ENCODE results near the gene RAB2B. TPM values are rescaled to one million over a fixed set of nuclear protein-coding genes. Genes with fewer than 3 reads are reported as not detected.

RAB2B gene
- total and polyA plus RNA-seq, 12 donors = 14.0 to 50.6 (median 30.0) TPM

DNA sequence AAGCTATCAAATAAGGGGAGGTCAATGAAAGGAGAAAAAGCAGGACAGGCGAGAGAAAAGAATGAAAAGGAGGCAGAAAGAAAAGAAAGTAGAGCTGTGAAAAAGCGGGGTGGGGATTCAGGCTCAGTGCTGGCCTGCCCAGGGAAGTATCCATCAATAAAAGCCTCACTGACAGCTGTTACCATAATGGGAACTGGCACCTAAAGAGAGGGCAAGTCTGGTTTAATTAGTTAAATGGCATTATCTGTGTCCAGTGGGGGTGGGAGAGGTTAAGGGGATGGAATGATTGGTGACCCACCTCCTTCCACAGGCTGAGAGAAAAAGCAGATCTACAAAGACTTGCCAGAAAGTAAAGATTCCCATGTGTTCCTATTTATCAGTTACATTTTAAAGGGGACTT, 42.0 kb upstream of the RAB2B start:
- no peaks in the 10 kb centered on the region for H3K9me3 ChIP-seq (replicated peaks in 1 of 3)
- no peak for DNase-seq
- no peaks in the 10 kb centered on the region for H3K36me3 ChIP-seq (replicated peaks in 1 of 2)
- no peaks in the 10 kb centered on the region for H3K4me1 ChIP-seq (replicated peaks in 1 of 2)
- TF ChIP-seq, protein P1, sequence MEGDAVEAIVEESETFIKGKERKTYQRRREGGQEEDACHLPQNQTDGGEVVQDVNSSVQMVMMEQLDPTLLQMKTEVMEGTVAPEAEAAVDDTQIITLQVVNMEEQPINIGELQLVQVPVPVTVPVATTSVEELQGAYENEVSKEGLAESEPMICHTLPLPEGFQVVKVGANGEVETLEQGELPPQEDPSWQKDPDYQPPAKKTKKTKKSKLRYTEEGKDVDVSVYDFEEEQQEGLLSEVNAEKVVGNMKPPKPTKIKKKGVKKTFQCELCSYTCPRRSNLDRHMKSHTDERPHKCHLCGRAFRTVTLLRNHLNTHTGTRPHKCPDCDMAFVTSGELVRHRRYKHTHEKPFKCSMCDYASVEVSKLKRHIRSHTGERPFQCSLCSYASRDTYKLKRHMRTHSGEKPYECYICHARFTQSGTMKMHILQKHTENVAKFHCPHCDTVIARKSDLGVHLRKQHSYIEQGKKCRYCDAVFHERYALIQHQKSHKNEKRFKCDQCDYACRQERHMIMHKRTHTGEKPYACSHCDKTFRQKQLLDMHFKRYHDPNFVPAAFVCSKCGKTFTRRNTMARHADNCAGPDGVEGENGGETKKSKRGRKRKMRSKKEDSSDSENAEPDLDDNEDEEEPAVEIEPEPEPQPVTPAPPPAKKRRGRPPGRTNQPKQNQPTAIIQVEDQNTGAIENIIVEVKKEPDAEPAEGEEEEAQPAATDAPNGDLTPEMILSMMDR (IDR thresholded peaks at IDR 0.05) = no peak
- TF ChIP-seq POLR2A (IDR thresholded peaks at IDR 0.05) = no peak
- H3K27ac ChIP-seq = no peak overlapping the region
- 70 to 81% (median 78%) methylated on average over 2 of the region's 2 CpGs for WGBS, 4 donors
- H3K27me3 ChIP-seq = no peaks in the 10 kb centered on the region
- intact Hi-C loops (cut with DNase I) = no loop called here
- H3K4me3 ChIP-seq = no peak overlapping the region

DNA sequence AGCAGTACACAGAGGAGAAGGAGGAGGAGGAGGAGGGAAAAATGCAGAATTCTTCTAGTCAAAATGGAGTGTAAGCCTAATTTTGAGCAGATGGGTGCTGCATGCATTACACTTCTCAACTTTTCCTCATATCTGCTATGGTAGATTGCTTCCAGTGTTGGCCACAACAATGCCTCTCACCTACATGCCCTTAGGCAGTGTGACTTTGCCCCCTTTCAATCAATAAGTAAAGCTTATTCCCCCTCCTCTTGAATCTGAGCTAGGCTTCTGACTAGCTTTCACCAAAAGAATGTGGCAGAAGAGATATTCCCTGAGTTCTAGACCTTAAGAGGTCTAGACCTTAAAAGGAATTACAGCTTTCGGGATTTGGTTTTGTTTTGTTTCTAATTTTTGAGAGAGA, 37.6 kb upstream of the RAB2B start:
- intact Hi-C loops (cut with DNase I) = no loop called here
- 77 to 93% (median 90%) methylated on average over 1 of the region's 1 CpG for WGBS, 4 donors
- peaks cover 9 to 10% of the 10 kb centered on the region in 2 donors for H3K4me1 ChIP-seq (replicated peaks in 1 of 2)

DNA sequence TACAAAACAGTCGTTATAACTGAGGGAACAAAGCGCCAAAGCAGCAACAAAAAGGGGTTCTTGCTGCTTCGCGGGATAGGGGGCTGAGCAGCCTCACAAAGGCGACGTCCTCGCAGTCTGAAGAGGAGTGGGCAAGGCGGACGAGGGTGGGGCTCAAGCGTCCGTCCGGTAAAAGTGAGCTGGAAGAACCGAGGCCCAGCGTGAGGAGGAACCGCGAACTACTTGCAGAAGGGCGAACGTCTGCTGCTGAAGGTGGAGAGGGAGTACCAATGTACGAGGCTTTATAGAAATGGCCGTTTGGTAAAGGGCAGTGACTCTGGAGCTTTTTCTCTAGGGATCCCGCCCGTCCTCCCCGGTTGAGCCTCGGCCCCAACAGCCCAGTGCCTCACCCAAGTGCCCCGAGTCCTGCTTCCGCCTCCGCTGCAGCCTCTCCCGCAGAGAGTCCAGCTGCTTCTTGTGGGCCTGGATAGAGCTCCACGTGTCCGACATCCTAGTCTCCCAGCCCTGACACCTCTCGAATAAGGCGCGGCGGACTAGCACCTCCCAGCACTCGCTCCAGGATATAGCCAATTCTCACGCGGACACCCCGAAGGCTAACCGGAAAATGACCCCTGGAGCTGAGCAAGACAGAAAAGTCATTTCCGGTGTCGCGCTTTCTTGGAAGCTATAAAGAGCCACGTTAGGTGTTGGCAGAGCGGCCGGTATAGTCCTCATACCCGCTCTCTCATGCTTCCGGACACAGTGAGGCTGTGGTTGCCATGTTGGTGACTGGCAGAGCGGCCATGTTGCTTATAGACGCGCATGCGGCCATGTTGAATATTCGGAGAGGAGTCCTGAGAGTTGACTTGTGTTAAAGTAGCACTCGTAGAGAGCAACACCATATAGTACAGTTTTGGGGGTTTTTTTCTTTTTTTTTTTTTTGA, 34.2 kb upstream of the RAB2B start, which contains the start of gene METTL3:
Gene METTL3, minus strand, starts transcription at position 606 of the 923 bp plus-strand sequence. Its CDS starts 117 bp downstream, at position 489.
- H3K27me3 ChIP-seq = no peaks in the 10 kb centered on the region
- H3K36me3 ChIP-seq (replicated peaks in 1 of 2) = no peaks in the 10 kb centered on the region
- intact Hi-C loops (cut with DNase I) = no loop called here
- TF ChIP-seq, protein P1 (IDR thresholded peaks at IDR 0.05) = no peak
- peak in 1 of 2 donors; percentile 66 for TF ChIP-seq POLR2A (IDR thresholded peaks at IDR 0.05)
- H3K4me3 ChIP-seq = peak within 1 kb of the TSS; percentile 15 to 64 (median 48)
- no peaks in the 10 kb centered on the region for H3K9me3 ChIP-seq (replicated peaks in 1 of 3)
- WGBS, 4 donors = 0% methylated on average over 35 to 53 of the region's 53 CpGs
- peaks cover 9 to 14% of the 10 kb centered on the region in 2 donors for H3K4me1 ChIP-seq (replicated peaks in 1 of 2)
- DNase-seq = peak; percentile 96 to 99 (median 99)
- peak within 1 kb of the TSS; percentile 40 to 84 (median 83) for H3K27ac ChIP-seq

More for the DNA sequence above, 37.6 kb upstream of the RAB2B start:
- H3K36me3 ChIP-seq (replicated peaks in 1 of 2) = no peaks in the 10 kb centered on the region
- no peak for DNase-seq
- no peak overlapping the region for H3K27ac ChIP-seq
- no peak overlapping the region for H3K4me3 ChIP-seq
- no peaks in the 10 kb centered on the region for H3K9me3 ChIP-seq (replicated peaks in 1 of 3)
- TF ChIP-seq, protein P1 (IDR thresholded peaks at IDR 0.05) = no peak
- no peak for TF ChIP-seq POLR2A (IDR thresholded peaks at IDR 0.05)
- no peaks in the 10 kb centered on the region for H3K27me3 ChIP-seq

DNA sequence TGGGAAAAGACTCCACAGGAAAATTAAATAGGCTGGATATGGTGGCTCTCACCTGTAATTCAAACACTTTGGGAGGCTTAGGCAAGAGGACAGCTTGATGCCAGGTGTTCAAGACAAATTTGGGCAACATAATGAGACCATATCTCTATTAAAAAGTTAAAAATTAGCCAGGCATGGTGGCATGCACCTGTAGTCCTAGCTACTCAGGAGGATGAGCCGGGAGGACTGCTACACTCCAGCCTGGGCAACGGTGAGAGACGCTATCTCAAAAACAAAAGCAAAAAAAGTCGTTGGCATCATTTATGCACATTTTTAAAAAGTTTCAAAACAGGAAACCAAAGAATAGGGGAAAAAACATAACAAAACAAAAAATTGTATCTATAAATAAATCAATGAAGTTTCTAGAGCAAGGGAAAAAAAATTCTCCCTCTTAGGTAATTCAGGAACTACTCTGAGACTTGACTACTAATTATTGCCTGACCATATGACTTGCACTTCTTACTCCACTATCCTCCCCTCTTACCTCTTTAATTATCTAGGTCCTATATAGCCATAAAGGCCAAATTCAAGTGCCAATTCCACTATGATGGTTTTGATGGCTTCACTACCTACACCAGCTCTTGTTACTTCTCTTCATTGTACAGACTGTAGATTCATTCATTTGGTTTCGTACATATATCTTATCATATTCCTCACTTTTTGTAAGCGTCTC, 32.8 kb upstream of the RAB2B start:
- Histone ChIP-seq H3K9me3 (replicated peaks in 1 of 3) (no peaks in the 10 kb centered on the region), H3K27me3 (no peaks in the 10 kb centered on the region), H3K36me3 (replicated peaks in 1 of 2) (no peaks in the 10 kb centered on the region), H3K4me3 (peak overlapping the region in 1 of 4 donors; percentile 64), H3K27ac (no peak overlapping the region), H3K4me1 (replicated peaks in 1 of 2) (peaks cover 9 to 20% of the 10 kb centered on the region in 2 donors)
- intact Hi-C loops (cut with DNase I) = no loop called here
- TF ChIP-seq, protein P1 (IDR thresholded peaks at IDR 0.05) = no peak
- no peak for TF ChIP-seq POLR2A (IDR thresholded peaks at IDR 0.05)
- 80 to 87% (median 83%) methylated on average over 6 of the region's 6 CpGs for WGBS, 4 donors
- no peak for DNase-seq
